IPS DF 6.9 (cell line): ENCODE measurements around the gene CASR.
A peak's percentile ranks its signal among the peaks of the same experiment; 100 is the strongest.

Source experiments
- DNase-seq: peaks from one replicate; pipeline ENCODE4 v3.0.0-alpha.2; 2013; ENCODE audit warnings: low read depth, low spot score
- H3K27ac ChIP-seq: one replicate; pipeline ENCODE4 v1.5.1; 2013; ENCODE audit warnings: low read length, control low read depth
- H3K27me3 ChIP-seq: 2 replicates; pipeline ENCODE4 v1.6.1; 2013; ENCODE audit warnings: mild to moderate bottlenecking, low read length; ENCODE audit not compliant: control insufficient read depth, insufficient read depth
- H3K36me3 ChIP-seq: 2 replicates; pipeline ENCODE4 v1.6.1; 2013; ENCODE audit warnings: low read length; ENCODE audit not compliant: control insufficient read depth, insufficient read depth
- H3K4me1 ChIP-seq: 2 replicates; pipeline ENCODE4 v1.6.1; 2013; ENCODE audit warnings: low read length; ENCODE audit not compliant: control insufficient read depth, insufficient read depth
- H3K4me3 ChIP-seq: 2 replicates; pipeline ENCODE4 v1.5.1; 2013; ENCODE audit warnings: mild to moderate bottlenecking, low read length
- H3K9me3 ChIP-seq: 2 replicates; pipeline ENCODE4 v1.6.1; 2013; ENCODE audit warnings: low read length, inconsistent platforms; ENCODE audit not compliant: control insufficient read depth, insufficient read depth
- WGBS: extraction: QIAGEN DNeasy Blood & Tissue Kit; methylation state at CpG from one replicate; pipeline ENCODE4 v1.1.7; 2013; ENCODE audit warnings: mixed read lengths, missing lambda C conversion rate; ENCODE audit not compliant: insufficient read length, insufficient coverage; 5-methylcytosine and 5-hydroxymethylcytosine counted together

Gene CASR

DNA sequence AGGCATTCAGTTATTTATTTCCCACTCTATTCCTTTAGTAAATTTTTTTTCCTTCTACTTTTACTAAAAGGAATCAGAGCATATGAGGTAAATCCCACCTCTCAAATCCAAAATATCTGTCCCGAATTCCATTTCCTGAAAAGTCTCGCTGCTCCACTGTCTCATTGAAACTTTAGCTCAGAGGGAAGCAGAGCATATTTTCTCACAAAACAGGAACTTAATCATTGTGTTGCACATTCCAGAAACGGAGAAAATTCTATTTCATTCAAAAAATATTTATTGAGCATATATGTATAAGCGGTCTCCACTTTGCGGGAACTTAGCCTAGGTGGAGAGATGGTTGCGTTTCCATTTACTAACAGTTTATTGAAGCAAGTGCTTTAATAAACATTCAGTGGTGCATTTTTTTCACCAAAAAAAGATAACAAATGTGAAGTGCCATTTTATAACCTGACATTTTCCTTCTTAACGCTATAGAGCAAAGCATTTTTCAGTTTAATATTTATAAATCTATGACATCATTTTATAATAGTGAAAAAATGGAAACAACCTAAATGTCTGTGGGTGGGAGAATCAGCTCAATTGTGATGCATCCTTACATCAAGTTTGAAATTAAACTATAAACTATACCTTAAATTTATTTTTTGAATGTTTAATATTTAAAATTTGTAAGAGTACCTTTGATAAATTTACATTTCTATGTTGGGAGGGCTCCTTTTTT, 74.3 kb downstream of the CASR start:
- no peaks in the 10 kb centered on the region for H3K36me3 ChIP-seq
- H3K4me3 ChIP-seq = no peak overlapping the region
- H3K9me3 ChIP-seq = no peaks in the 10 kb centered on the region
- no peaks in the 10 kb centered on the region for H3K27me3 ChIP-seq
- H3K4me1 ChIP-seq = no peaks in the 10 kb centered on the region
- WGBS = no CpG with 5 or more reads among the region's 7 CpGs
- no peak for DNase-seq
- H3K27ac ChIP-seq = no peak overlapping the region

DNA sequence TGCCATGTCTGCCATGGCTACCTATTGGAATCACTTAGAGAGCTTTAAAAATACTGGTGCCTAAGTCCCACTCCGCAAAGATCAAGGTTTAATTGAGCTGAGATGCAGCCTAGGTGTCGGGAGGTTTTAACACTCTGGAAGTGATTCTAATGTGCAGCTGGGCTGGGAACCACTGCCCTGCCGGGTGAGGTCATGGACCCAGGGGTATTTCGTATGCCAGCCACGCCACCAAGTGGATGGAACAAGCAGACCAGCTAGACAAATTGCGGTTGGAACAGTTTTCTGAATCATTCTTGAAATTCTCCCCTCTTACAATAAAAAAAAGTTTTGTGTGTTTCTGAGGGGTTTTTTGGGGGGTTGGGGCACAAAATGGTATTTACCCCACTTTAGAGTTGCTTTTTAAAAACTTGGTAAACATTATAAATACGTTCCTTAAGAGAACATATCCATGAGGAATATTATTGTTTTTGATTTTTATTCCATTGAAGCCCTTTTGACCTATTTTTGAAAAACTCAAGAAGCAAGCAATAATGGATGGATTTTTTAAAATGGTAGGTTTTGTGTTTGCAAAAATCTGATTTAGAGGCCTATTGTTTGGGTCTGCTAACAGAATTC, 75.4 kb downstream of the CASR start:
- DNase-seq = peak; percentile 35
- WGBS = no CpG with 5 or more reads among the region's 7 CpGs
- Histone ChIP-seq H3K36me3 (no peaks in the 10 kb centered on the region), H3K4me1 (no peaks in the 10 kb centered on the region), H3K27me3 (no peaks in the 10 kb centered on the region), H3K9me3 (no peaks in the 10 kb centered on the region), H3K27ac (no peak overlapping the region), H3K4me3 (no peak overlapping the region)

DNA sequence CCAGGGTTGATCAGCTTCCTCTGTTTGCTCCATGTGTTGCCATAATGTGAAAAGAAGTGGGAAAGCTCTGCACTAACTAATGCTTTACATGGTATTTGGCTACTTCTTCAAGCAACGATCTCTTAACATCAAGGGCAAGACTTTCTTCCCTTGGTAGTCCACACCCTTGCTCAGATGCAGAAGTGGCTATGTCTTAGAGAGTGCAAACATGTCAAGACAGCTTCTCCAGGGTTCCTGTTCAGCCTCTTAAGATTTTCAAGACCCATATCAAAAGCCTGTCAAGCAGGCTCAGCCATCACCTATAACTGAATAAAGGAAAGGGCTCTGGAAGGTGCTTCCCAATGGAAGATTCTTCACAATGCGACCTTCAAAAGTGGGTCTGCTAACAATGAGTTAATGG, 76.7 kb downstream of the CASR start:
- Histone ChIP-seq H3K9me3 (no peaks in the 10 kb centered on the region), H3K36me3 (no peaks in the 10 kb centered on the region), H3K4me1 (no peaks in the 10 kb centered on the region), H3K27me3 (no peaks in the 10 kb centered on the region), H3K27ac (no peak overlapping the region), H3K4me3 (no peak overlapping the region)
- no CpG with 5 or more reads among the region's 2 CpGs for WGBS
- no peak for DNase-seq

DNA sequence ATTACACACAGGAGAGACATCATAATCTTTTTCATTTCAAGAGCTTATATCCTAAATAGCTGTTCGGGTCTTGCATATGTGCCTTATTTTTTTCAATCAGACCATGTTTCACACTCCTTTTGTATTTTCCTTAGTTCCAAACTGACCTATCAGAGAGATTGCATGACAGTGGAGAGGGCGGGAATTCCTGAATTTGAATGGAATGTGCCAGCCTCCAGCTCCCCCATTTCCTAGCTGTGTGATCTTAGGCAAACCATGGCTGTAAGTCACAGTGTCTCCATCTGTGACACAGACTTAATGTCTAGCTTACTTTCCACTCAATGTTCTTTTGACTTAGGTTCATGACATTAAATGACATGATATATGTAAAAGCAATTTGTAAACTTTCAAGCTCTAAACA, 79.6 kb downstream of the CASR start:
- no peaks in the 10 kb centered on the region for H3K9me3 ChIP-seq
- no peaks in the 10 kb centered on the region for H3K4me1 ChIP-seq
- peak; percentile 22 for DNase-seq
- WGBS = no CpG with 5 or more reads among the region's 2 CpGs
- H3K27me3 ChIP-seq = no peaks in the 10 kb centered on the region
- H3K4me3 ChIP-seq = no peak overlapping the region
- H3K27ac ChIP-seq = no peak overlapping the region
- H3K36me3 ChIP-seq = no peaks in the 10 kb centered on the region

DNA sequence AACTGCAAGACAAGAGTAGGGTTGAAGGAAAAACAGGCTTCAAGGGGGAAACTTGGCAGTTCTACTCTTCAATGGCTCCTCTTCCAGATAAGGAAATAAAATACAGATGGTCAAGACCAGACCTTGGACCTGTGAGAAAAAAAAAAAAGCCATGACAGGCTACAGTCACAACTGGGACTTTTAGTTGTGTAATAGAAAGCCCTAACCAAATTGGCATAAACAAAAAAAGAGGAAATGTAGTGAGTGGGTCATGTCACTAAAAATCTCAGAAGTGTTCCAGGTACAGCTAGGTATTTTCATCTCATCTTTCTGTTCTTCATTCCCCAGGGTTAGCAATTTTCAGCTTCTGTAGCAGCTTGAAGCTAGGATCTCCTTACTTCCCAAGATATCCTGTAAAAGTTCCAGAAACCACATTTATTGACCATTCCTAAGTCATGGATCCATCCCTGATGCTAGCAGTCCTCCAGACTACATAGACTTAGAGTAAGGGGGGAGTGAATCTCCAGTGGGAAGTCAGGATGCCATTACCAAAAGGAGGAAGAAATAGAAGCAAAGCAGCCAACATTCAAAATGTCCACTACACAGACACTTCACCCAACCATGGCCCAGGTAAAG, 80.6 kb downstream of the CASR start:
- H3K27ac ChIP-seq = no peak overlapping the region
- no peaks in the 10 kb centered on the region for H3K9me3 ChIP-seq
- no peaks in the 10 kb centered on the region for H3K4me1 ChIP-seq
- no peak for DNase-seq
- no peaks in the 10 kb centered on the region for H3K36me3 ChIP-seq
- H3K27me3 ChIP-seq = no peaks in the 10 kb centered on the region
- no peak overlapping the region for H3K4me3 ChIP-seq

DNA sequence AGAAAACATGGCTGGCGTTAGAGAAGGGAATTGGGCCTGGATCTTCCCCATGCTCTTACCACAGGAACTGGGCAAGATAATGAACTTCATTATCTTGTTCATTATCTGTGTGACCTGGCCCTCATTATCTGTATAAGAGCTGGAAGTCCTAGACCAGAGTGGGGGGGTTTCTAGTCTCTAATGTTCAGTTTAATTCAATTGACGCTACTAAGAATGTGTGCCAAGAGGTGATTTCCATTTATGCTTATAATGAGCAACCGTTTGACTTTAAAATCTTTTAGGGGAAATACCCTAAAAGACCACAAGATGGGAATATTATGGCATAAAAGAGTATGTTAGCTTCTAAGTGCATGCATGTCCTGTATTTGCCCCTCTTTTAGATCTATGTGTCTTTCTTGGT, 82.5 kb downstream of the CASR start:
- Histone ChIP-seq H3K4me1 (no peaks in the 10 kb centered on the region), H3K27ac (no peak overlapping the region), H3K36me3 (no peaks in the 10 kb centered on the region), H3K27me3 (no peaks in the 10 kb centered on the region), H3K4me3 (no peak overlapping the region), H3K9me3 (no peaks in the 10 kb centered on the region)
- DNase-seq = no peak
- no CpG with 5 or more reads among the region's 3 CpGs for WGBS

- H3K27ac ChIP-seq = no peak overlapping the region
- no CpG with 5 or more reads among the region's 1 CpG for WGBS
- H3K27me3 ChIP-seq = no peaks in the 10 kb centered on the region
- no peaks in the 10 kb centered on the region for H3K4me1 ChIP-seq
- no peaks in the 10 kb centered on the region for H3K36me3 ChIP-seq
- no peak overlapping the region for H3K4me3 ChIP-seq
- DNase-seq = no peak
- H3K9me3 ChIP-seq = no peaks in the 10 kb centered on the region
Measured at GRCh38 chr3:122268257-122269024, 85.0 kb downstream of the CASR start.

DNA sequence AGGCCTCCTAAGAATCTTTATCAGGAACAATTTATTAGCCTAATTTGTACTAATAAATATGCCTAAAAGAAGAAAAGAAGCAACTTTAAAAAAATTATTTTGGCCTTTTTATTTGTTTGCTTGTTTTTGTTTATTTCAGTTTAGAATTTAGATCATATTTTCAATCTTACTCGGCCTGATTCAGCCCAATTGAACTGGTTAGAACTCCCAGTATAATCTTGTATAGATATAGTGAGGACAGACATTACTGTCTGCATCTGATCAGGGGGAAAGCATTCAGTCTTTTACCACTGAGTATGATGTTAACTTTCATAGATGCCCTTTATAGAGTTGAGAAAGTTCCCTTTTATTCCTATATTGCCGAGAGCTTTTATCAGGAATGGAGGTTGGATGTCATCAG, 85.6 kb downstream of the CASR start:
- H3K36me3 ChIP-seq = no peaks in the 10 kb centered on the region
- H3K4me3 ChIP-seq = no peak overlapping the region
- no peak overlapping the region for H3K27ac ChIP-seq
- H3K9me3 ChIP-seq = no peaks in the 10 kb centered on the region
- DNase-seq = no peak
- no peaks in the 10 kb centered on the region for H3K27me3 ChIP-seq
- H3K4me1 ChIP-seq = no peaks in the 10 kb centered on the region
- no CpG with 5 or more reads among the region's 2 CpGs for WGBS

DNA sequence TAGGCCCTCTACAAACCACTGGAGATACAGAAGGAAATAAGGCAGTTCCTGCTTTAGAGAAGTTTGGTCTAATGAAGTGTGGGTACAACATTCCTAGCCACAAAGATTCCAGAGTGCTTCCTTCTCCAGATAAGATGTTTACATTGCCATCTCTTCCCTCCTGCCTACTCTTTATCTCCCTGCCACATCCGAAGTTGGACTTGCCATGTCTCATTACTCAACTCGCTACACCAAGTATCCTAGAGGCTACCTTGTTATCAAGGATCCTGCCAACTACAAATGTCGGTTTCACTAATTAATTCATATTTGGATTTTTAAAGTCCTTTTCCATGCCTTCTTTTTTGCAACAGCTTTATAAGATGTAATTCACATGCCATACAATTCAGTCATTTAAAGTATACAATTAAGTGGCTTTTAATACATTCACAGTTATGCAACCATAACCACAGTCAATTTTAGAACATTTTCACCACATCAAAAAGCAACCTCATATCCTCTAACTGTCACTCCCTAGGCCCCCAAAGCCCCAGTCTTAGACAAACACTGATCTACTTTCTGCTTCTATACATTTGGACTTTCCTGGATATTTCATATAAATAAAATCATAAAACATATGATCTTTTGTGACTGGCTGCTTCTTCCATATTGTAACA, 87.9 kb downstream of the CASR start:
- Histone ChIP-seq H3K4me3 (no peak overlapping the region), H3K9me3 (no peaks in the 10 kb centered on the region), H3K27ac (no peak overlapping the region), H3K4me1 (no peaks in the 10 kb centered on the region), H3K36me3 (no peaks in the 10 kb centered on the region), H3K27me3 (no peaks in the 10 kb centered on the region)
- no CpG with 5 or more reads among the region's 3 CpGs for WGBS
- no peak for DNase-seq

GRCh38 chr3:122272879-122273278, 89.4 kb downstream of the CASR start:
- no peak for DNase-seq
- no peaks in the 10 kb centered on the region for H3K36me3 ChIP-seq
- no peaks in the 10 kb centered on the region; the same call in 1 of the 2 replicates for H3K27me3 ChIP-seq
- no peak overlapping the region for H3K27ac ChIP-seq
- H3K9me3 ChIP-seq = no peaks in the 10 kb centered on the region
- H3K4me1 ChIP-seq = no peaks in the 10 kb centered on the region
- no peak overlapping the region for H3K4me3 ChIP-seq
